ENCODE results near the gene PRRC1.

The PRRC1 gene

GRCh38 chr5:127517480-127518318 lies at the start of gene PRRC1:
Gene PRRC1 (plus strand): TSS chr5:127517640. CDS start chr5:127523480, 5,840 bp downstream.
- Histone ChIP-seq H3K36me3 (ENCODE audit: insufficient read depth, low read length) (peaks cover 31% of the 10 kb centered on the region), H2AFZ (ENCODE audit: low read length, unreplicated experiment) (peak within 1 kb of the TSS; percentile 86), H3K27ac (ENCODE audit: low read depth, low read length) (peak within 1 kb of the TSS; percentile 64), H3K79me2 (ENCODE audit: control insufficient read depth, insufficient read depth, low read length, unreplicated experiment) (peaks cover 50% of the 10 kb centered on the region), H3K4me1 (ENCODE audit: control insufficient read depth, insufficient read depth, low read length, unreplicated experiment) (peaks cover 13% of the 10 kb centered on the region), H3K27me3 (ENCODE audit: insufficient read depth, low read length) (no peaks in the 10 kb centered on the region), H3K4me3 (ENCODE audit: low read depth, low read length) (peak within 1 kb of the TSS; percentile 96)

- H3K4me3 ChIP-seq (ENCODE audit: low read depth, low read length), result no peak overlapping the region
These were observed 46.2 kb upstream of the PRRC1 start for GRCh38 chr5:127471211-127471610.

GRCh38 chr5:127472700-127473099 lies 44.7 kb upstream of the PRRC1 start:
- H3K4me1 ChIP-seq (ENCODE audit: control insufficient read depth, insufficient read depth, low read length, unreplicated experiment), result no peaks in the 10 kb centered on the region
- no peaks in the 10 kb centered on the region for H3K36me3 ChIP-seq (ENCODE audit: insufficient read depth, low read length)
- H3K79me2 ChIP-seq (ENCODE audit: control insufficient read depth, insufficient read depth, low read length, unreplicated experiment), result no peaks in the 10 kb centered on the region

More at GRCh38 chr5:127471211-127471610, 46.2 kb upstream of the PRRC1 start:
- Histone ChIP-seq H3K36me3 (ENCODE audit: insufficient read depth, low read length) (no peaks in the 10 kb centered on the region), H3K4me1 (ENCODE audit: control insufficient read depth, insufficient read depth, low read length, unreplicated experiment) (no peaks in the 10 kb centered on the region), H3K27ac (ENCODE audit: low read depth, low read length) (no peak overlapping the region), H3K27me3 (ENCODE audit: insufficient read depth, low read length) (peaks cover 19% of the 10 kb centered on the region; the same call in 1 of the 2 replicates), H2AFZ (ENCODE audit: low read length, unreplicated experiment) (no peak overlapping the region), H3K79me2 (ENCODE audit: control insufficient read depth, insufficient read depth, low read length, unreplicated experiment) (no peaks in the 10 kb centered on the region)

GRCh38 chr5:127486471-127486870 lies 31.0 kb upstream of the PRRC1 start:
- Histone ChIP-seq H3K4me1 (ENCODE audit: control insufficient read depth, insufficient read depth, low read length, unreplicated experiment) (no peaks in the 10 kb centered on the region), H3K36me3 (ENCODE audit: insufficient read depth, low read length) (no peaks in the 10 kb centered on the region), H3K27ac (ENCODE audit: low read depth, low read length) (no peak overlapping the region), H2AFZ (ENCODE audit: low read length, unreplicated experiment) (no peak overlapping the region), H3K79me2 (ENCODE audit: control insufficient read depth, insufficient read depth, low read length, unreplicated experiment) (no peaks in the 10 kb centered on the region), H3K27me3 (ENCODE audit: insufficient read depth, low read length) (peaks cover 5% of the 10 kb centered on the region; the same call in 1 of the 2 replicates), H3K4me3 (ENCODE audit: low read depth, low read length) (no peak overlapping the region)

More at GRCh38 chr5:127472700-127473099, 44.7 kb upstream of the PRRC1 start:
- no peak overlapping the region for H2AFZ ChIP-seq (ENCODE audit: low read length, unreplicated experiment)
- no peak overlapping the region for H3K4me3 ChIP-seq (ENCODE audit: low read depth, low read length)
- H3K27ac ChIP-seq (ENCODE audit: low read depth, low read length), result no peak overlapping the region
- peaks cover 16% of the 10 kb centered on the region; the same call in 1 of the 2 replicates for H3K27me3 ChIP-seq (ENCODE audit: insufficient read depth, low read length)

GRCh38 chr5:127492854-127493738 lies 24.3 kb upstream of the PRRC1 start:
- Histone ChIP-seq H3K36me3 (ENCODE audit: insufficient read depth, low read length) (no peaks in the 10 kb centered on the region), H3K79me2 (ENCODE audit: control insufficient read depth, insufficient read depth, low read length, unreplicated experiment) (no peaks in the 10 kb centered on the region), H3K4me1 (ENCODE audit: control insufficient read depth, insufficient read depth, low read length, unreplicated experiment) (no peaks in the 10 kb centered on the region), H3K27ac (ENCODE audit: low read depth, low read length) (no peak overlapping the region), H2AFZ (ENCODE audit: low read length, unreplicated experiment) (no peak overlapping the region), H3K27me3 (ENCODE audit: insufficient read depth, low read length) (peaks cover 30% of the 10 kb centered on the region), H3K4me3 (ENCODE audit: low read depth, low read length) (no peak overlapping the region)

GRCh38 chr5:127498548-127498947 lies 18.9 kb upstream of the PRRC1 start:
- Histone ChIP-seq H3K79me2 (ENCODE audit: control insufficient read depth, insufficient read depth, low read length, unreplicated experiment) (no peaks in the 10 kb centered on the region), H3K36me3 (ENCODE audit: insufficient read depth, low read length) (no peaks in the 10 kb centered on the region), H3K4me1 (ENCODE audit: control insufficient read depth, insufficient read depth, low read length, unreplicated experiment) (no peaks in the 10 kb centered on the region), H3K27me3 (ENCODE audit: insufficient read depth, low read length) (peaks cover 23% of the 10 kb centered on the region), H2AFZ (ENCODE audit: low read length, unreplicated experiment) (no peak overlapping the region), H3K27ac (ENCODE audit: low read depth, low read length) (no peak overlapping the region), H3K4me3 (ENCODE audit: low read depth, low read length) (no peak overlapping the region)

GRCh38 chr5:127505905-127506304 lies 11.5 kb upstream of the PRRC1 start:
- Histone ChIP-seq H3K79me2 (ENCODE audit: control insufficient read depth, insufficient read depth, low read length, unreplicated experiment) (no peaks in the 10 kb centered on the region), H3K4me1 (ENCODE audit: control insufficient read depth, insufficient read depth, low read length, unreplicated experiment) (no peaks in the 10 kb centered on the region), H2AFZ (ENCODE audit: low read length, unreplicated experiment) (no peak overlapping the region), H3K27me3 (ENCODE audit: insufficient read depth, low read length) (peaks cover 35% of the 10 kb centered on the region), H3K4me3 (ENCODE audit: low read depth, low read length) (no peak overlapping the region), H3K36me3 (ENCODE audit: insufficient read depth, low read length) (no peaks in the 10 kb centered on the region), H3K27ac (ENCODE audit: low read depth, low read length) (no peak overlapping the region)

- Histone ChIP-seq H2AFZ (ENCODE audit: low read length, unreplicated experiment) (no peak overlapping the region), H3K27ac (ENCODE audit: low read depth, low read length) (no peak overlapping the region), H3K4me1 (ENCODE audit: control insufficient read depth, insufficient read depth, low read length, unreplicated experiment) (no peaks in the 10 kb centered on the region), H3K36me3 (ENCODE audit: insufficient read depth, low read length) (no peaks in the 10 kb centered on the region), H3K4me3 (ENCODE audit: low read depth, low read length) (no peak overlapping the region), H3K79me2 (ENCODE audit: control insufficient read depth, insufficient read depth, low read length, unreplicated experiment) (no peaks in the 10 kb centered on the region), H3K27me3 (ENCODE audit: insufficient read depth, low read length) (peaks cover 42% of the 10 kb centered on the region)
These were observed 10.8 kb upstream of the PRRC1 start for GRCh38 chr5:127506616-127507015.

GRCh38 chr5:127508644-127509373 lies 8.6 kb upstream of the PRRC1 start:
- Histone ChIP-seq H3K4me1 (ENCODE audit: control insufficient read depth, insufficient read depth, low read length, unreplicated experiment) (no peaks in the 10 kb centered on the region), H3K27me3 (ENCODE audit: insufficient read depth, low read length) (peaks cover 50% of the 10 kb centered on the region), H3K27ac (ENCODE audit: low read depth, low read length) (no peak overlapping the region), H3K4me3 (ENCODE audit: low read depth, low read length) (no peak overlapping the region), H2AFZ (ENCODE audit: low read length, unreplicated experiment) (no peak overlapping the region), H3K79me2 (ENCODE audit: control insufficient read depth, insufficient read depth, low read length, unreplicated experiment) (no peaks in the 10 kb centered on the region), H3K36me3 (ENCODE audit: insufficient read depth, low read length) (no peaks in the 10 kb centered on the region)

GRCh38 chr5:127513408-127513970 lies 4.0 kb upstream of the PRRC1 start:
- Histone ChIP-seq H3K36me3 (ENCODE audit: insufficient read depth, low read length) (no peaks in the 10 kb centered on the region), H3K79me2 (ENCODE audit: control insufficient read depth, insufficient read depth, low read length, unreplicated experiment) (peaks cover 10% of the 10 kb centered on the region), H3K27me3 (ENCODE audit: insufficient read depth, low read length) (peaks cover 36% of the 10 kb centered on the region), H3K27ac (ENCODE audit: low read depth, low read length) (no peak overlapping the region), H3K4me3 (ENCODE audit: low read depth, low read length) (no peak overlapping the region), H2AFZ (ENCODE audit: low read length, unreplicated experiment) (no peak overlapping the region), H3K4me1 (ENCODE audit: control insufficient read depth, insufficient read depth, low read length, unreplicated experiment) (no peaks in the 10 kb centered on the region)

Measured in ACC112 (cell line).